ENCODE results near the gene IL1RAPL2. TPM values are rescaled to one million over a fixed set of nuclear protein-coding genes. Genes with fewer than 3 reads are reported as not detected.

Gene IL1RAPL2
- polyA plus RNA-seq, 3 donors, result not detected

GRCh38 chrX:104660092-104660491, 94.1 kb downstream of the IL1RAPL2 start:
- Mint-ChIP-seq H3K27ac (no peak overlapping the region), H3K36me3 (no peaks in the 10 kb centered on the region), H3K27me3 (ENCODE audit: low read depth in 3 of 3) (no peaks in the 10 kb centered on the region), H3K4me1 (no peaks in the 10 kb centered on the region), H3K4me3 (no peak overlapping the region), H3K9me3 (no peaks in the 10 kb centered on the region)
- intact Hi-C loops (cut with micrococcal nuclease), result no loop called here
- Histone ChIP-seq H3K27me3 (ENCODE audit: control insufficient read depth in 2 of 2, insufficient read depth in 2 of 2, low read length in 2 of 2) (no peaks in the 10 kb centered on the region), H2AFZ (ENCODE audit: insufficient read depth, low read depth, low read length, poor library complexity, severe bottlenecking) (no peak overlapping the region), H3K79me2 (ENCODE audit: insufficient read depth, low read length) (no peaks in the 10 kb centered on the region), H3K4me3 (replicated peaks in 1 of 3; ENCODE audit: low read depth in 2 of 3, low read length in 3 of 3) (no peak overlapping the region), H3K36me3 (replicated peaks in 1 of 2; ENCODE audit: control insufficient read depth in 1 of 2, insufficient read depth in 2 of 2, low read length in 2 of 2) (no peaks in the 10 kb centered on the region), H3K27ac (ENCODE audit: low read depth in 1 of 2, low read length in 2 of 2) (no peak overlapping the region), H3K9me3 (replicated peaks in 1 of 2; ENCODE audit: control insufficient read depth in 1 of 2, insufficient read depth in 1 of 2, low read length in 2 of 2) (no peaks in the 10 kb centered on the region), H3K4me1 (ENCODE audit: control insufficient read depth in 1 of 2, insufficient read depth in 2 of 2, low read length in 2 of 2) (no peaks in the 10 kb centered on the region), H4K20me1 (ENCODE audit: insufficient read depth, low read length) (no peaks in the 10 kb centered on the region), H3K4me2 (replicated peaks; ENCODE audit: extremely low read depth, low read length, poor library complexity, severe bottlenecking) (no peak overlapping the region), H3K9ac (ENCODE audit: insufficient read depth, low read length, poor library complexity, severe bottlenecking) (no peak overlapping the region)
- TF ChIP-seq CTCF (IDR thresholded peaks at IDR 0.05), result no peak
- no peak for DNase-seq
- WGBS (ENCODE audit: insufficient coverage), result no CpG with 5 or more reads among the region's 3 CpGs

- no peaks in the 10 kb centered on the region for H4K20me1 ChIP-seq (ENCODE audit: insufficient read depth, low read length)
- Mint-ChIP-seq H3K4me3 (no peak overlapping the region), H3K9me3 (no peaks in the 10 kb centered on the region), H3K4me1 (no peaks in the 10 kb centered on the region), H3K27me3 (ENCODE audit: low read depth in 3 of 3) (no peaks in the 10 kb centered on the region), H3K27ac (no peak overlapping the region), H3K36me3 (no peaks in the 10 kb centered on the region)
- H3K79me2 ChIP-seq (ENCODE audit: insufficient read depth, low read length), result no peaks in the 10 kb centered on the region
- no peaks in the 10 kb centered on the region for H3K27me3 ChIP-seq (ENCODE audit: control insufficient read depth in 2 of 2, insufficient read depth in 2 of 2, low read length in 2 of 2)
- H2AFZ ChIP-seq (ENCODE audit: insufficient read depth, low read depth, low read length, poor library complexity, severe bottlenecking), result no peak overlapping the region
- no peak overlapping the region for H3K27ac ChIP-seq (ENCODE audit: low read depth in 1 of 2, low read length in 2 of 2)
- H3K4me3 ChIP-seq (replicated peaks in 1 of 3; ENCODE audit: low read depth in 2 of 3, low read length in 3 of 3), result no peak overlapping the region
- no peak for DNase-seq
- H3K36me3 ChIP-seq (replicated peaks in 1 of 2; ENCODE audit: control insufficient read depth in 1 of 2, insufficient read depth in 2 of 2, low read length in 2 of 2), result no peaks in the 10 kb centered on the region
- TF ChIP-seq CTCF (IDR thresholded peaks at IDR 0.05), result no peak
- H3K9me3 ChIP-seq (replicated peaks in 1 of 2; ENCODE audit: control insufficient read depth in 1 of 2, insufficient read depth in 1 of 2, low read length in 2 of 2), result no peaks in the 10 kb centered on the region
- H3K4me1 ChIP-seq (ENCODE audit: control insufficient read depth in 1 of 2, insufficient read depth in 2 of 2, low read length in 2 of 2), result no peaks in the 10 kb centered on the region
- no peak overlapping the region for H3K9ac ChIP-seq (ENCODE audit: insufficient read depth, low read length, poor library complexity, severe bottlenecking)
- intact Hi-C loops (cut with micrococcal nuclease), result no loop called here
- no peak overlapping the region for H3K4me2 ChIP-seq (replicated peaks; ENCODE audit: extremely low read depth, low read length, poor library complexity, severe bottlenecking)
Measured at GRCh38 chrX:104662694-104663093, 96.7 kb downstream of the IL1RAPL2 start.
